Mucosa of stomach (tissue), 1 donor: ENCODE results near the gene AKT1.

Experiments
- H3K27me3 ChIP-seq: one replicate; pipeline ENCODE4 v1.7.0; 2013; ENCODE audit warnings: mild to moderate bottlenecking, low read length; ENCODE audit not compliant: control insufficient read depth, insufficient read depth
- H3K36me3 ChIP-seq: one replicate; pipeline ENCODE4 v1.7.0; 2013; ENCODE audit warnings: low read length; ENCODE audit not compliant: control insufficient read depth, insufficient read depth
- H3K4me1 ChIP-seq: one replicate; pipeline ENCODE4 v1.7.0; 2013; ENCODE audit warnings: mild to moderate bottlenecking, low read length; ENCODE audit not compliant: control insufficient read depth, insufficient read depth
- H3K4me3 ChIP-seq: one replicate; pipeline ENCODE4 v1.7.0; 2013; ENCODE audit warnings: low read length
- H3K9ac ChIP-seq: one replicate; pipeline ENCODE4 v1.7.0; 2013; ENCODE audit warnings: mild to moderate bottlenecking, low read length, moderate library complexity
- H3K9me3 ChIP-seq: one replicate; pipeline ENCODE4 v1.7.0; 2013; ENCODE audit warnings: mild to moderate bottlenecking, low read length, moderate library complexity; ENCODE audit not compliant: control insufficient read depth
- donor health status: Pancreatic carcinoma.

Gene AKT1

GRCh38 chr14:104770851-104771272, 24.7 kb downstream of the AKT1 start:
- no peak overlapping the region for H3K4me3 ChIP-seq
- H3K27me3 ChIP-seq, result no peaks in the 10 kb centered on the region
- no peaks in the 10 kb centered on the region for H3K9me3 ChIP-seq
- H3K9ac ChIP-seq, result no peak overlapping the region
- H3K4me1 ChIP-seq, result peaks cover 12% of the 10 kb centered on the region
- H3K36me3 ChIP-seq, result peaks cover 13% of the 10 kb centered on the region

- H3K4me1 ChIP-seq, result peaks cover 12% of the 10 kb centered on the region
- H3K9me3 ChIP-seq, result no peaks in the 10 kb centered on the region
- no peak overlapping the region for H3K4me3 ChIP-seq
- no peaks in the 10 kb centered on the region for H3K27me3 ChIP-seq
- H3K36me3 ChIP-seq, result peaks cover 13% of the 10 kb centered on the region
- H3K9ac ChIP-seq, result no peak overlapping the region
Observed at GRCh38 chr14:104770072-104770579, 25.4 kb downstream of the AKT1 start.

GRCh38 chr14:104769324-104770071, 26.1 kb downstream of the AKT1 start:
- H3K36me3 ChIP-seq, result peaks cover 13% of the 10 kb centered on the region
- H3K4me3 ChIP-seq, result no peak overlapping the region
- no peak overlapping the region for H3K9ac ChIP-seq
- peaks cover 12% of the 10 kb centered on the region for H3K4me1 ChIP-seq
- H3K27me3 ChIP-seq, result no peaks in the 10 kb centered on the region
- H3K9me3 ChIP-seq, result no peaks in the 10 kb centered on the region

GRCh38 chr14:104768437-104769323, 26.9 kb downstream of the AKT1 start:
- Histone ChIP-seq H3K4me3 (no peak overlapping the region), H3K27me3 (no peaks in the 10 kb centered on the region), H3K9ac (no peak overlapping the region), H3K4me1 (peaks cover 12% of the 10 kb centered on the region), H3K36me3 (peaks cover 13% of the 10 kb centered on the region), H3K9me3 (no peaks in the 10 kb centered on the region)

GRCh38 chr14:104767634-104767918, 28.0 kb downstream of the AKT1 start:
- H3K4me1 ChIP-seq, result peaks cover 12% of the 10 kb centered on the region
- peaks cover 13% of the 10 kb centered on the region for H3K36me3 ChIP-seq
- no peaks in the 10 kb centered on the region for H3K9me3 ChIP-seq
- H3K27me3 ChIP-seq, result no peaks in the 10 kb centered on the region
- no peak overlapping the region for H3K9ac ChIP-seq
- H3K4me3 ChIP-seq, result no peak overlapping the region

- Histone ChIP-seq H3K9ac (no peak overlapping the region), H3K36me3 (peaks cover 13% of the 10 kb centered on the region), H3K27me3 (no peaks in the 10 kb centered on the region), H3K4me3 (no peak overlapping the region), H3K9me3 (no peaks in the 10 kb centered on the region), H3K4me1 (peaks cover 9% of the 10 kb centered on the region)
Observed at GRCh38 chr14:104766863-104767633, 28.5 kb downstream of the AKT1 start.

- Histone ChIP-seq H3K36me3 (peaks cover 8% of the 10 kb centered on the region), H3K9me3 (no peaks in the 10 kb centered on the region), H3K9ac (no peak overlapping the region), H3K4me1 (peaks cover 3% of the 10 kb centered on the region), H3K4me3 (no peak overlapping the region), H3K27me3 (no peaks in the 10 kb centered on the region)
Observed at GRCh38 chr14:104766256-104766862, 29.2 kb downstream of the AKT1 start.

- Histone ChIP-seq H3K4me3 (no peak overlapping the region), H3K4me1 (peaks cover 3% of the 10 kb centered on the region), H3K9ac (no peak overlapping the region), H3K27me3 (no peaks in the 10 kb centered on the region), H3K36me3 (no peaks in the 10 kb centered on the region), H3K9me3 (no peaks in the 10 kb centered on the region)
Observed at GRCh38 chr14:104765517-104765916, 30.0 kb downstream of the AKT1 start.

- Histone ChIP-seq H3K27me3 (no peaks in the 10 kb centered on the region), H3K36me3 (peaks cover 5% of the 10 kb centered on the region), H3K9ac (no peak overlapping the region), H3K9me3 (no peaks in the 10 kb centered on the region), H3K4me3 (no peak overlapping the region), H3K4me1 (peaks cover 10% of the 10 kb centered on the region)
Observed at GRCh38 chr14:104758981-104759969, 36.3 kb downstream of the AKT1 start.

GRCh38 chr14:104757681-104758392, 37.7 kb downstream of the AKT1 start:
- H3K4me3 ChIP-seq, result no peak overlapping the region
- no peaks in the 10 kb centered on the region for H3K27me3 ChIP-seq
- H3K4me1 ChIP-seq, result peaks cover 19% of the 10 kb centered on the region
- H3K9ac ChIP-seq, result no peak overlapping the region
- peaks cover 5% of the 10 kb centered on the region for H3K36me3 ChIP-seq
- H3K9me3 ChIP-seq, result no peaks in the 10 kb centered on the region
